Activated T-cell treated with anti-CD3 and anti-CD28 coated beads, Interleukin-2, amount 50 U/mL, for 24 hours (primary cell): Measurements from ENCODE around the gene F13A1.

Source experiments
- DNase-seq: peaks from one replicate; pipeline ENCODE4 v3.0.0-alpha.2; 2020
- H3K27ac Mint-ChIP-seq: 2 replicates; pipeline ENCODE4 v1.8.0; 2020; ENCODE audit warnings: mild to moderate bottlenecking, mixed read lengths
- H3K27me3 Mint-ChIP-seq: 2 replicates; pipeline ENCODE4 v1.8.0; 2020; ENCODE audit warnings: mixed read lengths
- H3K36me3 Mint-ChIP-seq: 2 replicates; pipeline ENCODE4 v1.8.0; 2020; ENCODE audit warnings: low read depth, mixed read lengths
- H3K4me1 Mint-ChIP-seq: 2 replicates; pipeline ENCODE4 v1.8.0; 2020; ENCODE audit warnings: low read depth, mixed read lengths
- H3K4me3 Mint-ChIP-seq: 2 replicates; pipeline ENCODE4 v1.8.0; 2020; ENCODE audit warnings: mild to moderate bottlenecking, moderate library complexity, mixed read lengths
- H3K9me3 Mint-ChIP-seq: 2 replicates; pipeline ENCODE4 v1.8.0; 2020; ENCODE audit warnings: mixed read lengths

Gene F13A1

DNA sequence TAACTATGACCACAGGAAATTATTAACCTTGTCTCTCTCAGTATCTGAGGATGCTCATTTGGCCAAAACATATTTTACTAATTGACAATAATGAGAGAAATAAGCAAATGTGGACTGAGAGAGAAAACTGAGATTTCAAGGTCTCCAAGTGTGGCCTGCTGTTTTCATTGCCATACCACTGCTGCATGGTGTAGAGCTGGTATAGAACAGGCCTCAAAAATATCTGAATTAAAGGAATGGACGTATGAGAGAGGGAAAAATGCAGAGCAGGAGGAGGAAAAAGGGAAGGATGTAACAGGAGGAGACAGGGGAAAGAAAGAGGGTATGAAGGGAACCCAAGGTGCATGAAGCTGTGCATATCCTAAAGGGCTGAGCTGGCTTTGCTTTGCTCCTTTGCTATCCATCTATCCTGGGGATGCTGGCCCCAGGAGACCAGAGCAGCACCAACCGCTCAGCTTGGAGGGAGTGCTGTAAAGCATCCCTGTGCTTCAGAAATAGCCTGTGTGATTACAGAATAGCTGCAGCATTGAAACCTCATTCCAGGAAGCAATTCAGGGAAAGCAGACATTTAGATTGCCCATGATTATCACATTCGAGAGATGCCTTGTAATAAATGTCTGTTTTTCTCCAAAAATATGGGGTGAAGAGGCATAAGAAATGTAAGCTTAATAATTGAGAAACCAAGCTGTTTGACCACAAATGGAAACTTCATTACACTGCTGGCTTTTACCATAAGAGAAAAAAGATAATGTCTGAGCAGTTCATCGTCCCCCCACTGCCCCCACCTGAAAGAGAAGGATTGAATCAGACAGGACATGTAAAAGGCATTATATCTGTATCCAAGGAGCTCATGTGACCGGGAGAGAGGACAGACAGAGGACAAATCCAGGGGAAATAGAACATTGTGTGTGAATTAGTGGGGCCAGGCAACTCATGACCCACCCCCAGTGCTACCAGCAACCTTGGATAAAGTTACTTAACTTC is 80.6 kb downstream of the F13A1 start:
- H3K27ac Mint-ChIP-seq = no peak overlapping the region
- peaks cover 23% of the 10 kb centered on the region for H3K27me3 Mint-ChIP-seq
- H3K4me3 Mint-ChIP-seq = no peak overlapping the region
- DNase-seq = no peak
- no peaks in the 10 kb centered on the region for H3K4me1 Mint-ChIP-seq
- no peaks in the 10 kb centered on the region for H3K36me3 Mint-ChIP-seq
- no peaks in the 10 kb centered on the region for H3K9me3 Mint-ChIP-seq

DNA sequence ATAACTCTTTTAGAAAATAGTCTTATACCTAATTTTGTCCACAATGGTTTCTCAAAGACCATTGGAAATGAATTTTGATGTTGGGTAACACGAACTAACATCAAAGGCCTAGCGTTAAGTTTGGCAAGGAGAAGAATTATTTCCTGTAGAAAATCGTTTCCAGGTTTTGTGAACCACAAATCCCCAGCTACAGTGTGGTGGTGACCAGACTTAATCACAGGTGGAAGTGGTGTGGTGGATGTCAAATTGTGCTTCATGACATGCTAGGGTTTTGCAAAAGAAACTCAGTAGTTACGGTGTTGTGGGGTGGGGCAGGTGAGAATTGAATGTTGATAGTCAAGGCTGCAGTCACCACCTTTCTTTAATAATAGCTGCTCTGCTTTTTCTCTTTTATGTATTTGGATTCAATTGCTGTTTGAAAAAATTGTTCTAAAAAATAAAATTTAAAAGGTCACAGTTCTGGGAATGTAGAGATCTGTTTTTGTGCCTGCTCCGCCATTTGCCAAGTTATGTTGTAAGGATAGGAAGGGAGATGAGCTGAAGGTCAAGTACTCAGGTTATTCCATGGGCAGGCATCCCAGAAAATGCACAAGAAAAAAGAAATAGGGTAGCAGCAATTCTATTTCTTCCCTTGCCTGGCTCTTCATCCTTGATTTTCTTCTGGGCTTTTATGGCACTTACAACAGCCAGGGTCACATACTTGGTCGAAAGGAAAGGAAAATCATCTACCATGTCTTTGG is 83.6 kb downstream of the F13A1 start:
- no peak for DNase-seq
- Mint-ChIP-seq H3K9me3 (no peaks in the 10 kb centered on the region), H3K27me3 (peaks cover 36% of the 10 kb centered on the region), H3K36me3 (no peaks in the 10 kb centered on the region), H3K4me3 (no peak overlapping the region), H3K27ac (no peak overlapping the region), H3K4me1 (no peaks in the 10 kb centered on the region)

DNA sequence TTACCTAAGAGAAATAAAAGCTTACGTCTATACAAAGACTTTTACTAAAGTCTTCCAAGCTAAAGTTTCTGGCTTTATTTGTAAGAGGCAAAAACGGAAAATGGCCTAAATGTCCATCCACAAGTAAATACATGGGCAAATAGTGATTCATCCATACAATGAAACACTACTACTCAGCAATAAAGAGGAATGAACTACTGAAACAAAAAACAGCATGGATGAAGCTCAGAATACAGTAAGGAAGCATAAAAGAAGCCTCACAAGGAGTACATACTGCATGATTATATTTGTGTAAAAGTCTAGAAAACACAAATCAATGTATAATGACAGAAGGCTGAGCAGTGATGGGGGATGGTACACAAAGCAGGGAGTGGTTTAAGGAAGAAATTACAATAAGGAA is 84.7 kb downstream of the F13A1 start:
- Mint-ChIP-seq H3K27me3 (peaks cover 41% of the 10 kb centered on the region), H3K9me3 (no peaks in the 10 kb centered on the region), H3K36me3 (no peaks in the 10 kb centered on the region), H3K4me3 (no peak overlapping the region), H3K4me1 (no peaks in the 10 kb centered on the region), H3K27ac (no peak overlapping the region)
- DNase-seq = no peak

DNA sequence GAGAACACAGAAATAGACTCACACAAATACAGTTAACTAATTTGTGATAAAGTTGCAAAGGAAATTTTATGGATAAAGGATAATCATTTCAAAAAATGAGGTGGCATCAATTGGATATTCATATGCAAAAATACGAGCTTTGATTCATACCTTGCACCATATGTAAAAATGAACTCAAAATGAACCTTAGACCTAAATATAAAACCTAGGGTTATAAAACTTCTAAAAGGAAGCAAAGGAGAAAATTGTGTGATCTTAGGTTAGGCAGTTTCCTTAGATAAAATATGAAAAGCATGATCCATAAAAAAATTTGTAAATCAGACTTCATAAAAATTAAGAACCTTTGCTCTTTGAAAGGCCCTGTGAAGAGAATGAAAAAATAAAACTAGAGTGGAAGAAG is 85.5 kb downstream of the F13A1 start:
- H3K27me3 Mint-ChIP-seq = peaks cover 43% of the 10 kb centered on the region
- H3K9me3 Mint-ChIP-seq = no peaks in the 10 kb centered on the region
- H3K27ac Mint-ChIP-seq = no peak overlapping the region
- no peak for DNase-seq
- no peaks in the 10 kb centered on the region for H3K4me1 Mint-ChIP-seq
- no peaks in the 10 kb centered on the region for H3K36me3 Mint-ChIP-seq
- no peak overlapping the region for H3K4me3 Mint-ChIP-seq

DNA sequence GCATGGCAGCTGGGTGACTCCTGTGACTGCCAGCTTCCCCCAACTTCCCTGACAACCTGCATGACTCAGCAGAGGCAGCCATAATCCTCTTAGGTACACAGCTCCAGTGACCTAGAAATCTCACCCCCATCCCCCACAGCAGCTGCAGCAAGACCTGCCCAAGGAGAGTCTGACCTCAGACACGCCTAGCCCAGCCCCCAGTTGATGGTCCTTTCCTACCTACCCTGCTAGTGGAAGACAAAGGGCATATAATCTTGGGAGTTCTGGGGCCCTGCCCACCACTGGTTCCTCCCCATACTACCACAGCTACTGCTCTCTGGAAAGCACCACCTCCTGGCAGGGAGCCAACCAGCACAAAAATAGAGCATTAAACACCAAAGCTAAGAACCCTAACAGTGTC is 90.2 kb downstream of the F13A1 start:
- H3K4me1 Mint-ChIP-seq = no peaks in the 10 kb centered on the region
- H3K4me3 Mint-ChIP-seq = no peak overlapping the region
- no peak for DNase-seq
- H3K36me3 Mint-ChIP-seq = no peaks in the 10 kb centered on the region
- H3K27ac Mint-ChIP-seq = no peak overlapping the region
- peaks cover 56% of the 10 kb centered on the region for H3K27me3 Mint-ChIP-seq
- H3K9me3 Mint-ChIP-seq = no peaks in the 10 kb centered on the region

DNA sequence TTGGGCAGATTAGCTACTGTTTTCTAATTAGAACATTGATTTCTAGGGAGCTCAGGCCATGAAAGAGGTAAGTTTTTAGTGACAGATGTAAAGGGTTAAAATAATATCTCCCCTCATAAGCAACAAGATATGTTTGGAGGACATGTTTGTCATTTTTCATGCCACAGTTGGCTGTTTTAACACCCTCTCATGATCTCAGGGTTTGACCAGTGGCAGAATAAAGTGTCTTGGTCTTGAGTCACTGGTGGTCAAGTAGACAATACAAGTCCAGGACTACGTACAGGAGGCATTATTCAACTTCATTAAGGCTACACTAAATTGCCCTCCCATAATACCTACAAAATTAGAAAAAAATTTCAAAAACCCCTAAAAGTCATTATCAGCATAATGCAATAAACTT is 92.6 kb downstream of the F13A1 start:
- Mint-ChIP-seq H3K27ac (no peak overlapping the region), H3K36me3 (no peaks in the 10 kb centered on the region), H3K4me1 (no peaks in the 10 kb centered on the region), H3K27me3 (peaks cover 60% of the 10 kb centered on the region), H3K9me3 (no peaks in the 10 kb centered on the region), H3K4me3 (no peak overlapping the region)
- no peak for DNase-seq

DNA sequence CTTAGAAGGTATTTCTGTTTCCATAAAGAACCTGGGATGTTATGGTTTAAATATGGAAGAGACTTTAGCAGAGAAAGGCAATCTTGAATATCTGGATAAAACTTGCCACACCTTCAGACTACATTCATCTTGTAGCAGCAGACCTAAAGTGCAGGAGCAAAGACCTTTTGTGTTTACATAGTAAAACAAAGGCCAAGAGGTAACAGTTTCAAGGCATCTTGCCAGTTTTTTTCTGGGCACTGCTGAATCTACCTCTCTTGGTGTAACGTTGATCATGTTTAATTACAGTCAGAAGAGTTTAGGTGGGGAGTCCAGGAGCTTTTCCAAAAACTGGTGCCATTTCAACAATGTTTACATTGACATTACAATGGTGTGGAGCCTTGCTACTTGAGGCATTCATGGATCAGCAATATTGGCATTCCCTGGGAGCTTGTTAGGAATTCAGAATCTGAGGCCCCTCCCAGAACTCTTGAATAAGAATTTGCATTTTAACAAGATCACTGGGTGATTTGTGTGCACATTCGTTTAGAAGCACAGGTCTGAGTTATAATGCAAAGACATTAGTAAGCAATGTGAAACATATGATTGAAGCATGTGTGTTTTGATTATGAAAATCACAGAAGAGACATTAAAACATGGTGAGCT is 94.5 kb downstream of the F13A1 start:
- no peak for DNase-seq
- Mint-ChIP-seq H3K36me3 (no peaks in the 10 kb centered on the region), H3K27ac (no peak overlapping the region), H3K4me3 (no peak overlapping the region), H3K27me3 (peaks cover 56% of the 10 kb centered on the region), H3K9me3 (no peaks in the 10 kb centered on the region), H3K4me1 (no peaks in the 10 kb centered on the region)

DNA sequence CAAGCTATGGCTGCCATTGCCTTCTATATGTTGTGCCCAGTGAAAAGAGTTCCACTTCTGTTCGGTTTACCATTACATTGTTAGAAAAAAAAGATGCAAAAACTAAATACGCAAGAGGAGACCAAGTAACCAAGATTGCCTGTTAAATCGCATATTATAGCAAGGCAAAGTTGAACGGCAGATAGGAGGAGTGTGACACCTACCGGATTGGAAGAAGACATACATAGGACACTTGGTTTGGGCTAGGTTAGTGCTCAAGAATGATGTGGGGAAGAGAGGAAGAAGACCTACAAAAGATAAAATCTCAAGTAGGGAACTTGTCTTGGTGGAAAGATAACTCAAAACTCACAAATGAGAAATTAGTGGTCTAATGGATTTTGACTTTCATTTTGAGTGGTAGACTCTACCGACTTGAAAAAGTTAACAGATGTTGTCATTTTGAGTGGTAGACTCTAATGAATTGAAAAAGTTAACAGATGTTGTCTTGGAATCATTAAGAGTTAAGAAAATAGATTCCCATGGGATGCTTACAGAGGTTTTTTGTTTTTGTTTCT is 95.5 kb downstream of the F13A1 start:
- H3K36me3 Mint-ChIP-seq = no peaks in the 10 kb centered on the region
- H3K27me3 Mint-ChIP-seq = peaks cover 48% of the 10 kb centered on the region
- no peaks in the 10 kb centered on the region for H3K9me3 Mint-ChIP-seq
- H3K4me3 Mint-ChIP-seq = no peak overlapping the region
- H3K4me1 Mint-ChIP-seq = no peaks in the 10 kb centered on the region
- H3K27ac Mint-ChIP-seq = no peak overlapping the region
- no peak for DNase-seq

DNA sequence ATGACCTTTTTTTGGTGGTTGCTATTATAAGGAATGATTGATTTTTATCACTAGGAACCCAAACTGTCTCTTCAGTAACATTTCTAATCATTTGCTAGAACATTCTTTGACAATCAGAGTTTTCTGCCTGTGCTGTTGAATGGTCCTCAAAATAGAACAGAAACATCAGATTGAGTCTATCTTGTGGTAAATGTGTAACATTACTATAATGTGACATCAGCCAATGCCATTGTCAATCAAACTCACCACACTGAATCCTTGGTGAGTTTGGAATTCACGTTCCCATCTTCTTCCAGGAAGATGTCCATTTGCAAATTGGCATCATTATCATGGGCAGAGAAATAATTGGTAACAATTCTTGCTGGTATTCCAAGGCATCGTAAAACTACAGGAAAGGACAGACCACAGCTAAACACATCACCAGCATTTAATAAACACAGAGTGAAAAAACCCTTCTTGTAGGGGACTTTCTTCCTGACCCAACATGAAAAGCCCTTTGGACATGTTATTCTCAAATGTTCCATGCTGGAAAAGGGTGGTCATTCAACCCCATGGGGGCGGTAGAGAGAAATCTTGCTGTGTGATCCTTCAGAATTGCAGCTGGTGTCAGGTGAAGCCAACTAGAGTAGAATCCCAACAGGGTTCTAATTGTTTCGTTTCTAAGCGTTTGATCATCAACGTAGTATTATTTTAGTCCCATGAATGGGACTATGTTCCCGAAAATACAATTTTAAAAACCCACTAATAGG is 98.5 kb downstream of the F13A1 start:
- DNase-seq = no peak
- peaks cover 33% of the 10 kb centered on the region for H3K27me3 Mint-ChIP-seq
- H3K36me3 Mint-ChIP-seq = no peaks in the 10 kb centered on the region
- no peaks in the 10 kb centered on the region for H3K4me1 Mint-ChIP-seq
- H3K9me3 Mint-ChIP-seq = no peaks in the 10 kb centered on the region
- no peak overlapping the region for H3K4me3 Mint-ChIP-seq
- H3K27ac Mint-ChIP-seq = no peak overlapping the region

DNA sequence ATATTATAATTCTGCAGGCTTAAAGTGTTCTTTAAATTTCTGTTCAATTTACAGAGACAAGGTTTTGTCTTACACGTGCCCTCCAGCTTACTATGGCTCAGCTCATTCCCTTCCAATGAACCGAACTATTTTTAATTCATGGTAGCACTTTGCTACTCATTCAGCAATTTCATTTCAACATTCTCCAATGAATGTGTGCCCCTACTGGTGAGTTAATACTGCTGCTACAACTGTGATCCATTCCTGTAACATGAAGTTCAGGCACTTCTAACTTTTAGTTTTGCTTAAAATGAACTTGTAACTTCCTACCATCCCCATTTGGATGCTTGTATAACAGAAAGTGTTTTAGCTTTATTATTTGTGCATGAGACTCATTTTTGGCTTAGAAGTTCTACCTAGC is 99.7 kb downstream of the F13A1 start:
- no peak overlapping the region for H3K4me3 Mint-ChIP-seq
- H3K27ac Mint-ChIP-seq = no peak overlapping the region
- peaks cover 26% of the 10 kb centered on the region for H3K27me3 Mint-ChIP-seq
- H3K9me3 Mint-ChIP-seq = no peaks in the 10 kb centered on the region
- no peaks in the 10 kb centered on the region for H3K4me1 Mint-ChIP-seq
- H3K36me3 Mint-ChIP-seq = no peaks in the 10 kb centered on the region
- no peak for DNase-seq

DNA sequence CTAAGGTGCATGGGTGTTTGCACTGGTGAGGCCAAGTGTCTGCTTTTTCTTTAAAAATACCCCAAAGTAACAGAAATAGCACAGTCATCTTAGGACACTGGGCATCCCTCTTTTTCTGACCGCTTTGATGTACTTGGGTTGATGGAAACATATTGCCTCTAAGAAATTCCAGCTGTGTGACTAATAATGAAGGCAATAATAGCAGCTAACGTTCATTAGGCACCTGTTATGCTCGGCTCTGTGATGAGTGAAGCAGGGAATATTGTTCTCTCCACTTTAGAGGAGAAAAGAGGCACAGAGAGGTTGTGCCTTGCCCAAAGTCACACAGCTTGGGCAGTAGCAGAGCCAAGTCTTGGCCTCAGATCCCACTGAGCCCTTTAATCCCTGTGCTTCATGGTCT is 100.7 kb downstream of the F13A1 start:
- H3K36me3 Mint-ChIP-seq = no peaks in the 10 kb centered on the region
- no peak for DNase-seq
- no peak overlapping the region for H3K27ac Mint-ChIP-seq
- H3K9me3 Mint-ChIP-seq = no peaks in the 10 kb centered on the region
- H3K4me3 Mint-ChIP-seq = no peak overlapping the region
- peaks cover 22% of the 10 kb centered on the region for H3K27me3 Mint-ChIP-seq
- H3K4me1 Mint-ChIP-seq = no peaks in the 10 kb centered on the region

DNA sequence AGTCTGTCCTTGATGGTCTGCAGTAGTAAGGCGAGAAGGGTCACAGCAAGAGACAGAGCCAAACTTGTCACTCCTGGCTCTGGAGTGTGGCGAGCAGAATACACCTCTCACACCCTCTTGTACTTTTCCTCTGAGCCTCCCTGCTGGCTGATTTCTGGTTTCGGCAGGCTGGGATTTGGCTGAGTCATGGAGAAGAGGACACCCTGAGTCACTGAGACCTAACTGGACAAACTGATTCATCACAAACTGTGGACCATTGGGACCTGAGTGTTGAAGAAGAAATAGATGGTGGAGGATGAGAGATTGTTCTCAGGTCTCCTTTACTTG is 101.7 kb downstream of the F13A1 start:
- Mint-ChIP-seq H3K36me3 (no peaks in the 10 kb centered on the region), H3K4me1 (no peaks in the 10 kb centered on the region), H3K27ac (no peak overlapping the region), H3K4me3 (no peak overlapping the region), H3K27me3 (peaks cover 18% of the 10 kb centered on the region), H3K9me3 (no peaks in the 10 kb centered on the region)
- no peak for DNase-seq

DNA sequence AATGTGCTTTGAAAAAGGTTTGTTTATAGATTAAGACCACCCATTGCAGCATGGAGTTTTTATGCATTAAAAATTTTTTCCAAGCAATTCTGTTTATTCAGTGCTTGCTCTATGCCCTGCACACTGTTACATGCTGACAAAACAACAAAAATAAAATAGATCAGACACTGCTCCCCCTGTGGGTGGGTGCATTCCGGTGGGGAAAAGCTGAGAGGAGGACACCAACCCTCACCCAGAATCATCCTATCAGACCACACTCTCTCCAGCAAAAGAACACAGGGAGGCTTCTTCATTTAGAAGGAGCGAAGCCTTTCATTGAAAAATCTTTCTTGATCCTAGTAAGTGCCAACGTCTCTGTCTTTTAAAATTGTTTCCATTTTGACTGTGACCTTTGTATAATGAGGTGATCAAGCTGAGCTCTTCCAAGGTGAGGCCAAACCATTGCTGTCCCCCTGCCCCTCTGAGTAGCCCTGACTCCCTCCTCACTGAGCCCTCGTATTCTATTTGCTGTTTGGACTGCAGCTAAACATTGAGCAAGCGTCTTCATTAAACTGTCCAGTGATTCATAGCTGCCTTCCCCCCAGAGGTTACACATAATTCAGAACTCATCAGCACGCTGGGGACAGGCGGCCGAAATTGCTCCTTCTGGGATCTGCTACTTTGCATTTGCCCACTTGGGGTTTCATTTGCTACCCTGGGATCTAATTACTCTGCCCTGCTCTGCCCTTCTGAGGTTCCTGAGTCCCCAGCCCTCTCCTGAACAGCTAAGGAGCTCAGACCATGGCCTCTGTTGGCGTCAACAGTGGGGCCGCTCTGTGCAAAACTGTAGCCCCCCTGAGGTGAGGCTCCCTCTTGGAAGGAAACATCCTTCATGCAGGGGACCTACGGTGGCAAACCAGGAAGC is 102.4 kb downstream of the F13A1 start:
- Mint-ChIP-seq H3K9me3 (no peaks in the 10 kb centered on the region), H3K27ac (no peak overlapping the region)
- DNase-seq = no peak

More for the DNA sequence above, 102.4 kb downstream of the F13A1 start:
- Mint-ChIP-seq H3K36me3 (no peaks in the 10 kb centered on the region), H3K4me1 (no peaks in the 10 kb centered on the region), H3K4me3 (no peak overlapping the region), H3K27me3 (peaks cover 13% of the 10 kb centered on the region)
